K562 (cell line): ENCODE results near the gene FIBP. TPM values are rescaled to one million over a fixed set of nuclear protein-coding genes. Genes with fewer than 3 reads are reported as not detected.

Experiments used
- C11orf30 ChIP-seq: fragments of 450-650 bp; IDR thresholded peaks from 2 replicates; pipeline ENCODE4 v1.6.1; 2016; ENCODE audit warnings: low read depth, mild to moderate bottlenecking
- CAMTA2 ChIP-seq: fragments of 250-450 bp; sonication (Bioruptor Pico); conservative IDR thresholded peaks from 2 replicates; pipeline ENCODE4 v1.5.1; 2022
- ELK3 ChIP-seq: fragments of 450-650 bp; formaldehyde crosslinking; IDR thresholded peaks from 2 replicates; pipeline ENCODE4 v1.4.0; 2020; ENCODE audit warnings: mild to moderate bottlenecking
- GATAD2A ChIP-seq: fragments of 450-650 bp; IDR thresholded peaks from 2 replicates; pipeline ENCODE4 v1.6.1; 2017
- LCOR ChIP-seq: sonication (generic); formaldehyde crosslinking; IDR thresholded peaks from 2 replicates; pipeline ENCODE4 v1.8.0; 2022; ENCODE audit warnings: mild to moderate bottlenecking, missing genetic modification reagents
- MBD2 ChIP-seq: sonication (generic); IDR thresholded peaks from 2 replicates; pipeline ENCODE4 v1.6.1; 2016; ENCODE audit warnings: low read depth, borderline replicate concordance
- MLX ChIP-seq, 2 experiments: fragments of 450-650 bp in 1 of 2; sonication (generic) in 1 of 2; formaldehyde crosslinking; conservative IDR thresholded peaks; 2 replicates each; pipeline versions ENCODE4 v1.4.0 to v1.8.1; 2020 to 2022; ENCODE audit warnings: mild to moderate bottlenecking in 1 of 2, missing genetic modification reagents in 1 of 2
- MYNN ChIP-seq, 2 experiments: sonication (generic); formaldehyde crosslinking in 1 of 2; IDR thresholded peaks; 2 replicates each; pipeline versions ENCODE4 v1.5.0 to v1.6.1; 2016 to 2020; ENCODE audit warnings: antibody characterized with exemption in 1 of 2, missing genetic modification reagents in 1 of 2
- NFXL1 ChIP-seq: fragments of 450-650 bp; formaldehyde crosslinking; IDR thresholded peaks from 2 replicates; pipeline ENCODE4 v1.4.0; 2021; ENCODE audit warnings: mild to moderate bottlenecking
- PHF20 ChIP-seq: fragments of 450-650 bp; IDR thresholded peaks from 2 replicates; pipeline ENCODE4 v1.6.1; 2018; ENCODE audit not compliant: partially characterized antibody
- PTTG1 ChIP-seq: fragments of 450-650 bp; IDR thresholded peaks from 2 replicates; pipeline ENCODE4 v1.6.1; 2016; ENCODE audit warnings: low read depth, mild to moderate bottlenecking, missing genetic modification characterization, missing compliant biosample characterization
- RFX5 ChIP-seq: IDR thresholded peaks from 2 replicates; pipeline ENCODE4 v1.6.1; 2011; ENCODE audit warnings: low read depth, mild to moderate bottlenecking, improper control_type of control experiment, low read length
- ZNF695 ChIP-seq: fragments of 450-650 bp; formaldehyde crosslinking; IDR thresholded peaks from 2 replicates; pipeline ENCODE4 v1.4.0; 2020; ENCODE audit warnings: mild to moderate bottlenecking, moderate library complexity
- ZNF699 ChIP-seq: fragments of 250-450 bp; sonication (Bioruptor Pico); IDR thresholded peaks from 2 replicates; pipeline ENCODE4 v1.8.0; 2021; ENCODE audit warnings: mild to moderate bottlenecking, moderate library complexity; ENCODE audit not compliant: insufficient replicate concordance
- polyA plus RNA-seq, 8 experiments: library from polyadenylated mRNA; depleted of rRNA in 4 of 8; stranded (reverse) in 5 of 8; unstranded in 3 of 8; fragments of >200 nt; fragmentation: Nextera tagmentation in 2 of 8; fragmentation: Illumina TruSeq in 1 of 8; extraction: Ambion mirVana in 2 of 8; extraction: Trizol in 1 of 8; gene quantifications; 2 replicates each; pipeline versions ENCODE4 v1.2.1 to v1.2.3, GENCODE V29; 2011 to 2014; ENCODE audit warnings: inconsistent platforms in 1 of 8, missing spikeins in 1 of 8
- total RNA-seq, 7 experiments: library from RNA; depleted of rRNA in 6 of 7; stranded (reverse); fragments of >200 nt in 6 of 7; fragmentation: Illumina TruSeq in 2 of 7; extraction: Trizol in 2 of 7; gene quantifications; 2 replicates each; pipeline versions ENCODE4 v1.2.1 to v1.2.3, GENCODE V29; 2011 to 2021; ENCODE audit warnings: low replicate concordance in 1 of 7
- TF ChIP-seq, protein P1 (sequence below), 2 experiments: IDR thresholded peaks in 1 of 2; conservative IDR thresholded peaks in 1 of 2; 2 replicates each; pipeline ENCODE4 v1.6.1; 2016; ENCODE audit warnings: low read depth in 2 of 2, mild to moderate bottlenecking in 1 of 2, missing compliant biosample characterization in 1 of 2, missing genetic modification characterization in 1 of 2, moderate library complexity in 1 of 2
- TF ChIP-seq, protein P2 (sequence below): fragments of 250-450 bp; sonication (Bioruptor Pico); IDR thresholded peaks from 2 replicates; pipeline ENCODE4 v1.5.0; 2020; ENCODE audit warnings: mild to moderate bottlenecking, borderline replicate concordance
- TF ChIP-seq, protein P3 (sequence below): fragments of 450-650 bp; formaldehyde crosslinking; IDR thresholded peaks from 2 replicates; pipeline ENCODE4 v1.4.0; 2022; ENCODE audit warnings: missing genetic modification characterization
- TF ChIP-seq, protein P4 (sequence below): fragments of 450-650 bp; formaldehyde crosslinking; conservative IDR thresholded peaks from 2 replicates; pipeline ENCODE4 v1.4.0; 2022; ENCODE audit warnings: mild to moderate bottlenecking, missing genetic modification characterization

FIBP gene
- total and polyA plus RNA-seq, 9 of the 15 experiments (the other 6 are each of a cell fraction or from before 2014, with no cell fraction given), result 41.2 to 79.2 (median 48.6) TPM

DNA sequence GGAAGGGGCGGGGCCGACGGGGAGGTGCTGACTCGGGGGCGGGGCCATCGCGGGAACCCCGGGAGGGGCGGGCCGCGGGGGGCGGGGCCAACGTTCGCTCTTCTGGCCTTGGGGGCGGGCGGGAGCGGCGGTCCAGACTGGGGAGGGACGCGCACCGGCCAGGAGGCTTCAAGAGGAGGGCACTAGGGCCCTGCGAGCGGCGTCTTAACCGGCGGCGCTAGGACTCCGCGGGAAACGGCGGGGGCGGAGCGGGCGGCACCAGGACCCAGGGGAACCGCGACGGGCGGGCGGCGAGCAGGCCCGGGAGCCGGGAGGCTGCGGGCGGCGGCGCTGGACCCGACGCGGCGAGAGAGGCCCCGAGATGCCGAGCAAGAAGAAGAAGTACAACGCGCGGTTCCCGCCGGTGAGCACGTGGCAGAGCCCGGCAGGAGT, 30.9 kb upstream of the FIBP start, which contains the start of gene DRAP1 (continued):
- TF ChIP-seq, protein P1, sequence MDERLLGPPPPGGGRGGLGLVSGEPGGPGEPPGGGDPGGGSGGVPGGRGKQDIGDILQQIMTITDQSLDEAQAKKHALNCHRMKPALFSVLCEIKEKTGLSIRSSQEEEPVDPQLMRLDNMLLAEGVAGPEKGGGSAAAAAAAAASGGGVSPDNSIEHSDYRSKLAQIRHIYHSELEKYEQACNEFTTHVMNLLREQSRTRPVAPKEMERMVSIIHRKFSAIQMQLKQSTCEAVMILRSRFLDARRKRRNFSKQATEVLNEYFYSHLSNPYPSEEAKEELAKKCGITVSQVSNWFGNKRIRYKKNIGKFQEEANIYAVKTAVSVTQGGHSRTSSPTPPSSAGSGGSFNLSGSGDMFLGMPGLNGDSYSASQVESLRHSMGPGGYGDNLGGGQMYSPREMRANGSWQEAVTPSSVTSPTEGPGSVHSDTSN (CRISPR knock-in tag; IDR thresholded peaks at IDR 0.05; ENCODE audit: low read depth), result no peak
- TF ChIP-seq, protein P1 (tag; conservative IDR thresholded peaks at IDR 0.05; ENCODE audit: low read depth), result no peak
- TF ChIP-seq MYNN (IDR thresholded peaks at IDR 0.05) (peak; percentile 74), MYNN (CRISPR knock-in tag; IDR thresholded peaks at IDR 0.05) (no peak), MBD2 (peak; percentile 42), C11orf30 (no peak), RFX5 (no peak), GATAD2A (no peak), PTTG1 (no peak), PHF20 (peak; percentile 46), ELK3 (CRISPR knock-in tag) (no peak), LCOR (CRISPR knock-in tag) (peak; percentile 84; the same call in 1 of the 2 replicates), ZNF699 (CRISPR knock-in tag) (no peak), ZNF695 (CRISPR knock-in tag) (no peak), MLX (CRISPR knock-in tag; conservative IDR thresholded peaks at IDR 0.05) (peak in 1 of 2 experiments; percentile 64; a peak in 1 of 4 replicates), NFXL1 (no peak), CAMTA2 (0 out of 2 replicates have a peak, but pooled peaks have one; percentile 68)
- TF ChIP-seq, protein P2, sequence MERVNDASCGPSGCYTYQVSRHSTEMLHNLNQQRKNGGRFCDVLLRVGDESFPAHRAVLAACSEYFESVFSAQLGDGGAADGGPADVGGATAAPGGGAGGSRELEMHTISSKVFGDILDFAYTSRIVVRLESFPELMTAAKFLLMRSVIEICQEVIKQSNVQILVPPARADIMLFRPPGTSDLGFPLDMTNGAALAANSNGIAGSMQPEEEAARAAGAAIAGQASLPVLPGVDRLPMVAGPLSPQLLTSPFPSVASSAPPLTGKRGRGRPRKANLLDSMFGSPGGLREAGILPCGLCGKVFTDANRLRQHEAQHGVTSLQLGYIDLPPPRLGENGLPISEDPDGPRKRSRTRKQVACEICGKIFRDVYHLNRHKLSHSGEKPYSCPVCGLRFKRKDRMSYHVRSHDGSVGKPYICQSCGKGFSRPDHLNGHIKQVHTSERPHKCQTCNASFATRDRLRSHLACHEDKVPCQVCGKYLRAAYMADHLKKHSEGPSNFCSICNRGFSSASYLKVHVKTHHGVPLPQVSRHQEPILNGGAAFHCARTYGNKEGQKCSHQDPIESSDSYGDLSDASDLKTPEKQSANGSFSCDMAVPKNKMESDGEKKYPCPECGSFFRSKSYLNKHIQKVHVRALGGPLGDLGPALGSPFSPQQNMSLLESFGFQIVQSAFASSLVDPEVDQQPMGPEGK, result no peak
- TF ChIP-seq, protein P3, sequence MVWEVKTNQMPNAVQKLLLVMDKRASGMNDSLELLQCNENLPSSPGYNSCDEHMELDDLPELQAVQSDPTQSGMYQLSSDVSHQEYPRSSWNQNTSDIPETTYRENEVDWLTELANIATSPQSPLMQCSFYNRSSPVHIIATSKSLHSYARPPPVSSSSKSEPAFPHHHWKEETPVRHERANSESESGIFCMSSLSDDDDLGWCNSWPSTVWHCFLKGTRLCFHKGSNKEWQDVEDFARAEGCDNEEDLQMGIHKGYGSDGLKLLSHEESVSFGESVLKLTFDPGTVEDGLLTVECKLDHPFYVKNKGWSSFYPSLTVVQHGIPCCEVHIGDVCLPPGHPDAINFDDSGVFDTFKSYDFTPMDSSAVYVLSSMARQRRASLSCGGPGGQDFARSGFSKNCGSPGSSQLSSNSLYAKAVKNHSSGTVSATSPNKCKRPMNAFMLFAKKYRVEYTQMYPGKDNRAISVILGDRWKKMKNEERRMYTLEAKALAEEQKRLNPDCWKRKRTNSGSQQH, result no peak
- TF ChIP-seq, protein P4, sequence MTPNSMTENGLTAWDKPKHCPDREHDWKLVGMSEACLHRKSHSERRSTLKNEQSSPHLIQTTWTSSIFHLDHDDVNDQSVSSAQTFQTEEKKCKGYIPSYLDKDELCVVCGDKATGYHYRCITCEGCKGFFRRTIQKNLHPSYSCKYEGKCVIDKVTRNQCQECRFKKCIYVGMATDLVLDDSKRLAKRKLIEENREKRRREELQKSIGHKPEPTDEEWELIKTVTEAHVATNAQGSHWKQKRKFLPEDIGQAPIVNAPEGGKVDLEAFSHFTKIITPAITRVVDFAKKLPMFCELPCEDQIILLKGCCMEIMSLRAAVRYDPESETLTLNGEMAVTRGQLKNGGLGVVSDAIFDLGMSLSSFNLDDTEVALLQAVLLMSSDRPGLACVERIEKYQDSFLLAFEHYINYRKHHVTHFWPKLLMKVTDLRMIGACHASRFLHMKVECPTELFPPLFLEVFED (CRISPR knock-in tag), result no peak
